Stimulated activated CD4-positive, alpha-beta T cell treated with anti-CD3 and anti-CD28 coated beads, Interleukin-4, amount 100 ng/mL, for 48 hours (primary cell): ENCODE results near the gene BIN2.
"Not testable (repeated sequence)": the region's sequence is repeated elsewhere in the genome, so short reads cannot be mapped to it uniquely, and the experiment has no call there.

Experiments
- DNase-seq, 2 donors: peaks; one replicate each; pipeline ENCODE4 v3.0.0-alpha.2; 2020; ENCODE audit warnings: low read depth in 2 of 2

The BIN2 gene

DNA sequence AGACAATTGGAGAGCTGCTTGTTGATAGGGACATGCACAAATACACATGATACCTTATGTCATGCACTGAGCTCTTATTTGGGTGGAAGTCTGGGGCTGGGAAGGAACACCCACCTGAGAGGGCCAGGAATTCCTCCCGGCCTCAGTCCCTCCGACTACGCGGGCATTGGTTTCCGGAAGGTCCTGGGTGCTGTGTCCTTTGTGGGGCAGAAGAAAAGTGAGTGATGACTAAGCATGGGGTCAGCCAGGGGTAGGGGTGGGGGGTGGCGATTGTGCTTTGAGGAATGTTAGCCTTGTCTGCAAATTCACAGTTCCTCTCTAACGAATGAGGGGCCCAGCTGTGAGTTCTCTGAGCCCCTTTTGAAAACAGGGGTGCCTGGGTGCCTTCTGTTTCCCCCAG is 21.7 kb upstream of the BIN2 start:
- no peak for DNase-seq

DNA sequence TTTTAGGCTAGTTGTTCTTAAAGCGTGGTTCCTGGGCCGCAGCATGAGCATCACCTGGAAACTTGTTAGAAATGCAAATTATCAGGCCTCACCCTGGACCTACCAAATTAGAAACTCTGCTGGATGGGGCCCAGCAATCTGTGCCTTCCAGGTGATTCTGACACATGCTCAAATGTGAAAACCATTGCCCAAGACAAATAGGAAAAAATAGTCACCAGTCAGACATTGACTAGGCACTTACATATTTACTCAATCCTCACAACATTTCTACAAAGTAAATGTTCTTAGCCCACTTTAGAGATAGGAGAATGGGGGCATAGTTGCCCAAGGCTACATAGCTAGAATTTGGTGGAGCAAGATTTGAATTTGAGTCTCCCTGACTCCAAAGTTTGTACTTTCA is 19.2 kb upstream of the BIN2 start:
- no peak for DNase-seq

DNA sequence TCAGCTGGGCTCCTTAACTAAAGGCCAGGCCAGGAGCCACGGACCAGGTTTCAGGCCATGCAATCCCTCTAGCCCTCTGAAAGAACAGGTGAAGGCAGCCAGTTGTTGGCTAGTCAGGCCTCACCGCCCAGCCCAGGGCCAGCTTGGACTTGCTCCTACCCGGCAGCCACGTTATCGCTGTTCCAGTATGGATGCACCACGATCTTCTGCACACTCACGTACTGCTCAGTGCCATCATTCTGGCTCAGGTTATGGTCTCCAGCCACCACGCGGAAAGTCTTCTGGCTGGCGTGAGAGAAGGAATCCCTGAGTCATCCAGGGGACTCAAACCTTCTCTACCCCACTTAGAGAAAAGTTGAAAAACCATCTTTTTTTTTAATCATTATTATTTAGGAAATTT is 18.4 kb upstream of the BIN2 start:
- DNase-seq = no peak

DNA sequence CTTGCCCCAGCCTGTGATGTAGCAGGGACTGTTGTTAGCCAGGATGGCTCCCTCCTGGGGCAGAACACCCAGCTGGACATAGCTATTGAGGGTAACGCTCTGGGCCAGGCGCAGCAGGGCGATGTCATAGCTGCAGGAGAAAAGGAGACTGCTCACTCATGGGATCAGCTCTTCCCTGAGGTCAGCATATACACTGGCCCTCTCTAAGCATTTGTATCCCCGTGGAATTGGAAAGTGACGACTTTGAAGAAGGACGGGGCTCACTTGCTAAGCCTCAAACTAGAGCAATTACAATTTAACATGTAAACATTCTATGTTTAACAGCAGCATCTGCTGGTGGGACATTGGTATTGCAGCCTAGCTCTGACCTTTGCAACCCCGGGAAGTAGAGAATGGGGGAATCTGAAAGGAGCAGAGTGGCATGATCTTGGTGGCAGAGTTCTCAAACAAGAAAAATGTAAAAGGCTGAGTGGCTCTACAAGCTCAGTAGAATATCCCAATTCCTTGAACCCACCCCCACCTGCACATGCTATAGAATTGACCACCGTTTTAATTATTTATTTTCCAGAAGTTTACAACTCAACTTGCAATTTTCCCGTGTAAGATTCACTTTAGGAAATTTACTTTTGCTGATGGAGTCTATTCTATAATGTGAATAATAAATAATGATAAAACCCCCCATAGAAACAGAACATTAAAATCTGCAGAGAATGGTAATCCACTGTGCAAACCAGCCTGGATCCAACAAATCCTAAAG is 17.5 kb upstream of the BIN2 start:
- peak; percentile 52 to 55 for DNase-seq

DNA sequence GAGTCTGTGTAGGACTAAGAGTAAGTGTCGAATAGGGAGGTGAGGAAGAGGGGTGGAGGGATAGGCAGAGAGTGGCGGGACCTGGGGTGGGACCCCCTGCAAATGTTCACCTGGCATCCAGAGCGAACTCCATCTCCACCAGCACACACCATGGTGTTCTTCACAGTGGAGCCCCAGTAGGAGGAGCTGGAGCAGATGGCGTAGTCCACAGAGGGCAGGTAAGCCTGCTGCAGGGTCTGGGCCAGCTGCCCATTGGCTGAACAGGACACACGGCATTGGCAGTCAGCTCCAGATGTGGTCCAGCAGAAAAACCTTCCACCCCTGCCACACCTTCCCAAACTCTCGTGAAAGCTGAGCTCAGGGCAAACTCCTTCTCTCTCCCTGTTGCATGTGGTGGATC is 15.8 kb upstream of the BIN2 start:
- DNase-seq = no peak

DNA sequence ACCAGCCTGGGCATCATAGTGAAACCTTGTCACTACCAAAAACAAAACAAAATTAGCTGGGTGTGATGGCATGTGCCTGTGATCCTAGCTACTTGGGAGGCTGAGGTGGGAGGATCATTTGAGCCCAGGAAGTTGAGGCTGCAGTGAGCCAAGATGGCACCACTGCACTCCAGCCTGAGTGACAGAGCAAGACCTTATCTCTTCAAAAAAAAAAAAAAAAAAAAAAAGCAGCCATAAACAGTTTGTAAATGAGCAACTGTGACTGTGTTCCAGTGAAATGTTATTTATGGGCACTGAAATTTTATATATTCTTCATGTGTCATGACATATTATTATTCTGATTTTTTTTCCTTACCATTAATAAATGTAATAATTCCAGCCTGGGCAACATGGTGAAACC is 13.4 kb upstream of the BIN2 start:
- DNase-seq = not testable (repeated sequence)

DNA sequence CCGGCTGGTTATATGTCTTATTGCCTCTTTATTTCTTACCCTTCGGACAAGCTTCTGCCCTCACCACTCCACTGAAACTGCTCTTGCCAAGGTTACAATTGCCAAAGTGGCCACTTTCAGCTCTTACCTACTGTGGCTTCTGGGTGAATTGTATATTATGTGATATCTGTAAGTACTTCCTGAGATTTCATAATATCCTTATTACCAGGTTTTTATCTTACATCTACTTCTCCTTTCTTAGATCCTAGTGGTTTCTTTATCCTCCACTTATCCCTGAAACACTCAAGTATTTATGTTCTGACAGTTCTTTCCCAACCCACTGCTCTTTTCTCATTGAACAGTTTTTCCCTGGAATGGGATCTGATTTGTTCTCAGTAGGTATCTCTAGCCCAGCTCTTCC is 12.0 kb upstream of the BIN2 start:
- DNase-seq = no peak

DNA sequence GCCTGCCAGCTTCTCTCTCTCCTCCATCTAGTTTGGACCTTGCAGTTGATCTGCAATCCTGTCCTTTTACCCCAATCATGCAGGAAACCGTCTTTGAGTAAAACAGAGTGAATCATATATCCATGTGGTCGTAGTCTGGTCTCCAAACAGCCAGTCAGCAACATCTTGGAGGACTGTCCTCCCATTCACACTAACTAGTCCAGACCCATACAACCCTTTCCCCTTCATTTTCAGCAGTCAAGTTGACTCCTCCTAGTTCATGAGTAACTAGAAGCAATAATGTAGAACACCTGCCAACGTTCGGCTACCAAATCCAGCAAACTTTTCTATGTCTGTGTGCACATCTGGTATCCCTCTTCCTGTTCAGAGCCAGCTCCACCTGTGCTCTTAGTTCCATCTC is 10.8 kb upstream of the BIN2 start:
- no peak for DNase-seq

DNA sequence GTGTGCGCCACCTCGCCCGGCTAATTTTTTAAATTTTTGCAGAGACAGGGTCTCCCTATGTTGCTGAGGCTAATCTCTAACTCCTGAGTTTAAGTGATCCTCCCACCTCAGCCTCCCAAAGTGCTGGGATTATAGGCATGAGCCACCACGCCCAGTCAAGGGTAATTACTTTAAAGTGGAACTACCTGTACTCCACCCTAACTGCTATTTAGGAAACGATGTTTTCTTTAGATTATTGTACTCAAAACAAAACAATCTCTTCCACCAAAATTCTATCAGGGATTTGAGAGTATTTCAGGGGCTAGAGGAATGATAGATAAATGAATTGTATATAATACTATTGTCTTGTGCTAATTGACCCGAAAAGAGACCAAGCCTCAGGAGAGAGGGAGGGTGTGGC is 9.6 kb upstream of the BIN2 start:
- DNase-seq = no peak

DNA sequence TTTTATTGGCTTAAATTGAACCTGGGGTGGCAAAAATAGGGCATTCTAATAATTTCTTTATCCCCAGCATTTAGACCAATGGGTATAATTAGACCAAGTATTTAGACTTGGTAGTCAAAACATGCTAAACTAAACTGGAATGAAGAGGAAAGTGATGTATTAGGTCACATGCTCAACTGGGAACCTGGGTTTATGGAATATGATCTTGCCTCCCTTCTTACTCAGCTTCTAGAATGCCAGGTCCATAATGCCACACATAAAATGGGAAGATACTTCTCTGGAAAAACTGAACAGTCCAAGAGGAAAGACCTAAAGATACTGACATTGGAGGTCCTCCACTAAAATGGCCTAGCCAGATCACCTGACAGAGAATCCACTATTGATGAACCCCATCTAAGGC is 6.2 kb upstream of the BIN2 start:
- DNase-seq = no peak

DNA sequence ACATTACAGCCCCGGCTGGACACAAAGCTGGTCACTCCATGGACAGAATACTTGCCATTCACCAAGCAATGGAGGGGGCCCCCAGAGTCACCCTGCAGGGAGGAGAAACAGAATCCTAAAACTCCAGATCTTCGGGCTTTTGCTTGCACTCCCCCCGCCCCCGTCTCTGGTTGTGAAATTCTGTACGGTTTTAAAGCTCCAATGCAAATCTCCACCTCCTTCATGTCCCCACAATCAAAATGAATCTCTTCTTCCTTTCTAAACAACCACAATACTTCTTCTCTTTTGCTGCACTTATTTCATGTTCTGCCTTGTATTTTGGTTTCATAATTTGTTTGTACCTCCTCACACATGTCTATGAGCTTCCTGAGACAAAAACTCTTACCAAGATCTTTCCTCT is 5.8 kb upstream of the BIN2 start:
- DNase-seq = no peak

DNA sequence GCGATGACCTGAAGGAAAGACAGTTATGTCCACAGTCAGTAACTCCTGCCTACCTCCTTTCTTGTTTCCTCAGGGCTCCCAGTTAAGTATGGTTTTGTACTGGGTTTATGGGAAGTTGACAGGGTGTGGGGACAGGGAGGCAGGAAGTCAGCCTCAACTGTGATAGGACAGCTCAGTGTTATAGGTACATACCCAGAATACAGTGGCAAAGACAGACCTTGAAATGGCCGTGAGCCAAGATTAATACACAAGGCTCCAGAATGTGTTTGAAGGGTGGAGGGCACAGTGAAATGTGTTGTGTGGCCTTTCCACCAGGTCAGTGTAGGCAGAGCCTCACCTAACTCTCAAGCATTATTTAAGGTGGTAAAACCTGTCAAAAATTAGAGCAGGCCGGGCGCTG is 4.6 kb upstream of the BIN2 start:
- DNase-seq = no peak

DNA sequence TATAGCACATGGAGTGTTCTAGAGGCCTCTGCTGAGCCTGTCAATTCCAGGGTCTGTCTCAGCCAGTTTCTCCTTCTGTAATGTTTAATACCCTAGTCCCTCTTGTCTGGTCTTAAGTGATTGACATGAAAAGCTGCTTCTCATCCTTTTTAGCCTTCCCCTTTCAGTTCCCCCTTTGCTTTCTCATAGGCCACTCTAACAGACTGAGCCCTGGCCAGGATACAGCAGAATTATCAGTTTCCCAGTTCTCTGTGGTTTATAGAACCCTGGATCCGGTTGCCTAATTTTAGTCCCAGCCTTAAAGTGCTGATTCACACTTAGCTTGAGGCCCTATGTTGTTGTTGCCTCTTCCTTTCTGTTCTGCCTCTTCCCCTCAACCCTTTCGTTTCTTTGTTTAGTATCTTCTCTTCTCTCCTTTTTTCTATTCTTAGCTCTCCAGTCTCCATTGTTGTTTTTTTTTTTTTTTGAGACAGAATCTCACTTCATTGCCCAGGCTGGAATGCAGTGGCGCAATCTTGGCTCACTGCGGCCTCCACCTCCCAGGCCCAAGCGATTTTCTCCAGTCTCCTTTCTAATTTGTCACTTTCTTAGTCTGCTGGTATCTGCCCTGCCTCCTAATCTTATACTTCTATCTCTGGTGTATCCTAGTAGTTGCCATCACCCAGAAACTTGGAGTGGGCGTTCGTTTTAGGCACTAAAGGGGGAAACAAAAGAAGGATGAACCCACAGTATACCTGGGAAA is 2.9 kb upstream of the BIN2 start:
- DNase-seq = no peak

DNA sequence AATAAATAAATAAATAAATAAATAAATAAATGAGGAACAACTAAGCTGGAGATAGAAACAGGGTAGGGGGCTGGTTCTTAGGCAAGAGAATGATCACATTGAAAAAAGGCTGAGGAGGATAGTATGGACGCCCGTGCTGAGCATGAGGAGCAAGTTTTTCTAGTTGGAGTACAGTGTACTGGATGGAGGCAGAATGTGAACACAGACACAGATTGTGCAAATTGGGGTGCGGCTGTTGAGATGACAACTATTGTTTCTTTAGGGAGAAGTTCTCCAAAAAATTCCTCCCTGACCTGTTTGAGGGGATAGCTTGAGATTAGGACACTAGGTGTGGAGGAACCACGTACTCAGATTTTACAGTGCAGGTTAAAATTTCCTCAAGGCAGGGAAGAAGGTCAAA is 979 bp upstream of the BIN2 start:
- DNase-seq = no peak

DNA sequence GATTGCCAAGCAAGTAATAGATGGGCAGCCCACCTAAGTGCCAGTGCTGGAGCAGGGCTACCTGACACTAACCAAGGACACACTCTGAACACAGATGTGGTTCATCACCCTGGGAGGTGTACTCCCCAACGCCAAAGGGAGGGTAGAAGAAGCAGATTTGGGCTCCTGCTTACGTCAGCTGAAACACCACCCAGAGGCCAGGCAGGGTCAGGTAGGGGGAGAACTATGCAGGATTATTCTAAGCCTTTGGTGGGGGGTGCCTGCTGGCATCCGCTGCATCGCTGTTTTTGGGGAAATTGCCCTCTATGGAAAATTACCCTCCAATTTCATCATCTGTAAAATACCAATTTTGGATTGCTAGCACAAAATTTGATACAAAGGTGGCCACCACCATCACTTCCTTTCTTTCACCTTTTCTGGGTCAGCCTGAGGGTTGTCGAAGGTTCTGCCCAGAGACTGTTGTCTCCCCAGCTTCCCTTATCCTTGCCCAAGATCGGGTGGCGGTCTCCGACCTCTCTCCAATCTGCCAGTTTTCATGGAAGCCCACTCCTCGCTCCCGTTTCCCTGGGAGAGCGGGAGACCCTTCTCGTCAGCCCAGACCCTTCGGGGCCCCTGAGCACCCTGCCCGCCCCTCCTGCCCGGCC is 535 bp downstream of the BIN2 start:
- peak in 1 of 2 donors; percentile 38 for DNase-seq

DNA sequence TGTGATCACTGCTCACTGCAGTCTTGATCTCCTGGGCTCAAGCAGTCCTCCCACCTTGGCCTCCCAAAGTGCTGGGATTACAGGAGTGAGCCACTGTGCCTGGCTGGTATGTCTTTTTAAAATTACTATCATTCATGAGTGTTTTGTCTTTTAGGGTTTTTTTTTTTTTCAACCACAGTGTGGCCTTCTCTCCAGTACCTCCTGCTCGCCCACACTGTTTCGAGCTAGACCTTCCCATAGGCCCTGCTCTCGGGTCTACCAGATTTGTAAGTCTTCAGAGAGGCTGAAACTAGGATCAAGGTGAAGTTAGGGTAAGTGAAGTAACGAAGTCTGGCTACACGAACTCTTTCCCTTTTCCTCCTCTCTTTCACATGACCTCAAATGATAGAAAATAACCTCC is 1.5 kb downstream of the BIN2 start:
- DNase-seq = no peak

DNA sequence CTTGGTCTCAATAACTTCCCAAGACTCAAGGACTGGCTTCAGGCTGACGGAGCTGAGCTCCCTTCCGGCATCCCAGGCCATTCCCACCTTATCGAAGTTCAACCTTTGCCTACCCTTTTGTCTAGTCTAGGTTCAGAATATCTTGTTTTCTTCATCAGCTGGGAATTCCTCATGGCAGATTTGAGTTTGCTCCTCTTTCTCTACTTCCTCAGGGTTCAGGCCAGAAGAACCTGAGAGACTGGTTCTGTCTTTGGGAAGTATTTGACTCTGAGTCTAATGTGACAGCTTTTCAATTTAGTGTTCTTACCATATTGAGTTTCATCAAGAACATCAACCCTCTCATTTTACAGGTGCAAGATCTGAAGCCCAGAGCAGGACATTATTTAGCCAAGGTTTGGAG is 2.1 kb downstream of the BIN2 start:
- DNase-seq = no peak

DNA sequence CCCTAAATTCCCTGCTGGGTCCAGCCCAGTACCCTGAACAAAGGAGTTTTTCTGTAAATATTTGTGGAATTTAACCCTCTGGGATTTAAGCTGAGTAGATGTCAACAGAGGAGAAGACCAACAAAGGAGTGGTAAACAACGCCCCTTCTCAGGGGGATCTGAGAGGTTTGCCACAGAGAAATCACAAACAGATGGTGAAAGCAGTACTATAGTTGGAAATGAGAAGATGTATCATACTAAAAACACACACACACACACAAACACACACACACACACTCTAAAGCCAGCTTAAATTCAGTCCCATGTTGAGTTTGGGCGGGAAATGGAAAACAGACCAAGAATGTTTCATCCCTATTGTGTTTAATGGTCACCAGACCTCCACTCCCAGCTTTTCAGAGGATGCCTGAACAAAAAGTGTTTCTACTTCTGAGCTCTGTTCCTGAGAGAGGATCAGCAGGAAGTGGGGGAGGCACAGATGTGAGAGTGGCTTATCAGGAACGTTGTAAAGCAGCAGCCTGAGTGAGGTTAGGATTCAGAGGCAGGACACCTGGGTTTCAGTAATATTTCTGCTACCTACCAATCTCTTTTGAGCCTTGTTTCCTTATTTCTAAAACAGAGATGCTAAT is 3.2 kb downstream of the BIN2 start:
- no peak for DNase-seq

DNA sequence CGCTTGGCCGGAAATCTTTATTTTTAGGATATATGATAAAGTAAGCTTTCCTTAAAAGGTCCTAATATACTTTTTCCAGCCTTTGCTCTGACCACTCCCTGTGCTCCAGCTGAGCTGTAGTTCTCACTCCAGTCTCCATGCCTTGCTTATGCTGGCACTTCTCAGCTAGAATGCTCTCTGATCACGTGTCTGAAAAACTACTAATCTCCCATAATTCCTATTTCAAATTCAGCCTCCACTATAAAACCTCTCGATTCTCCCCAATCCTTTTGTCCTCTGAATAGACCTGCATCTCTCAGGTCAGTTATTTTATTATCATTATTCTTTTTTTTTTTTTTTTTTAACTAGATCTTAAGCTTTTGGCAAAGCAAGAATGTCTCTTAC is 3.7 kb downstream of the BIN2 start:
- no peak for DNase-seq

DNA sequence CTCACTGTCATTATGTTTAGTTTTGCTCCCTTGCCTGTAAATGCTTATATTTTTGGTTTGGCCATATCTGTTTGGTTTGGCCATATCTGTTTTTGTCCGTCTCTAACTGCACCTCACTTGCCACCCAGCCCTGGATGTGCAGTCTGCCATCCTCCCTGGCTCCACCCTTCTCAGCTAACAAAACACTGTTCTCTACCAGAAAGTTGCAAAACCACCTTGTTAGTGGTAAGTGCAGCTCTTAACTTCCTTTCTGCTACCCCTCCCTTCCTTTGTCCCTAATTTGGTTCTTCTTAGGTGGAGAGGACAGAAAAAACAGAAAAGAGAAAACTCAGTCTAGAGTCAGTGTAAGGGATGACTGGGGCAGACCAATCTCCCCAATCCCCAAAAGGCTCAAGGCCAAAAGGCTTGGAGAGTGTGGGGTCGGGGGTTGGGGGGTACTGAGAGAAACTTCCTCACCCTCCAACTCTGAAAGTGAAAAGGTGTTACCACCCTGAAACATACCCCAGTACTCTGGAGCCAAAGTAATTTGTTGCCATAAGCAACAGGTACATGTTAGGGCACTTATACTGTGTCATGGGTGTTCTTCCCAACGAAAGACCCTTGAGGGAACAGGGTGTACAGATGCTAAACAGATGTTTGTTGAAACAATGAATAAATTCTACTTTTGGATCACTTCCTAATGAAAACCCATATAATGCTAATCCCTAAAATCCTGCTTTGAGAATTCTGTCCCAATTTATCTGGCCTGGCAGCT is 5.0 kb downstream of the BIN2 start:
- no peak for DNase-seq

DNA sequence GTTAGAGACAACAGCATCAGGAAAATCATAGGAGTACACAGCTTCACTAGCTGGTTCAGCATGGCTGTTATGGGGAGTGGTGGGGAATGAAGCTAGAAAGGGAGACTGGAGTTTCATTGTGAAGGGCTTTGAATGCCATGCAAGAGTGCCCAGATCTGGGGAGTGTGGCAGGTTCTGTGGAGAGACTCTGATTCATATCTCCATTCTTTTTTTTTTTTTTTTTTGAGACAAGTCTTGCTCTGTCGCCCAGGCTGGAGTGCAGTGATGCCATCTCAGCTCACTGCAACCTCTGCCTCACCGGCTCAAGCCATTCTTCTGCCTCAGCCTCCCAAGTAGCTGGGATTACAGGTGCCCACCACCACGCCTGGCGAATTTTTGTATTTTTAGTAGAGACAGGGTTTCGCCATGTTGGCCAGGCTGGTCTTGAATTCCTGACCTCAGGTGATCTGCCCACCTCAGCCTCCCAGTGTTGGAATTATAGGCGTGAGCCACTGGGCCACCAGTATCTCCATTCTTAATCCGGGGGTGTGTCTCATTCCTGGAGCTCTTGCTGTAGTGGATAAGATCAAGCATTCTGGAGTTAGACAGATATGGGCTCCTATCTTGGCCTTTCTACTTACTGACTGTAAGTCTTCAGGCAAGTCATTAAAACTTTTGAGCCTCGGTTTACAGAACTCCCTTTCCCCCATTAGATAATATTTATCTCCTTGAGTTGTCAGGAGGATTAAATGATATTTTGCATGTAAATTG is 5.7 kb downstream of the BIN2 start:
- not testable (repeated sequence) for DNase-seq
